Upper lobe of left lung (tissue), 6 donors: ENCODE data around the gene PARVB. TPM values are rescaled to one million over a fixed set of nuclear protein-coding genes. Genes with fewer than 3 reads are reported as not detected.

ENCODE experiments used
- ATAC-seq, 2 donors: fragments of 200-7000 bp; cut with Tn5 transposase; one replicate each; pipeline ENCODE4 v1.9.1; 2022; ENCODE audit warnings: mild to moderate bottlenecking in 2 of 2, moderate library complexity in 2 of 2; ENCODE audit not compliant: low FRiP score in 2 of 2
- DNase-seq, 2 donors: peaks; one replicate each; pipeline ENCODE4 v3.0.0-alpha.2; 2019 to 2020
- H3K27ac ChIP-seq, 4 donors: fragments of 200-600 bp; sonication (generic); one replicate each; pipeline ENCODE4 v1.5.1; 2016 to 2019
- H3K27me3 ChIP-seq, 4 donors: fragments of 200-600 bp; sonication (generic); one replicate each; pipeline ENCODE4 v1.5.1; 2017 to 2019
- H3K36me3 ChIP-seq, 4 donors: fragments of 200-600 bp; sonication (generic); one replicate each; pipeline ENCODE4 v1.5.1; 2016 to 2019
- H3K4me1 ChIP-seq, 4 donors: fragments of 200-600 bp; sonication (generic); one replicate each; pipeline ENCODE4 v1.5.1; 2018 to 2019
- H3K4me3 ChIP-seq, 4 donors: fragments of 200-600 bp; sonication (generic); one replicate each; pipeline ENCODE4 v1.5.1; 2017 to 2019; ENCODE audit warnings: mild to moderate bottlenecking in 2 of 4, moderate library complexity in 1 of 4
- H3K9me3 ChIP-seq, 4 donors: fragments of 200-600 bp; sonication (generic); one replicate each; pipeline ENCODE4 v1.5.1; 2018 to 2019
- CTCF ChIP-seq, 6 experiments: fragments of 450-650 bp in 4 of 6; fragments of 200-600 bp in 2 of 6; sonication (generic) in 2 of 6; IDR thresholded peaks; one replicate each; pipeline ENCODE4 v1.5.1; 2016 to 2019; ENCODE audit warnings: antibody characterized with exemption in 6 of 6
- EP300 ChIP-seq, 4 donors: sonication (generic); formaldehyde crosslinking; IDR thresholded peaks; one replicate each; pipeline ENCODE4 v1.5.1; 2017; ENCODE audit warnings: antibody characterized with exemption in 4 of 4, control low read depth in 2 of 4
- POLR2A ChIP-seq, 4 donors: fragments of 450-650 bp; IDR thresholded peaks; one replicate each; pipeline ENCODE4 v1.5.1; 2016 to 2017; ENCODE audit warnings: antibody characterized with exemption in 4 of 4, mild to moderate bottlenecking in 2 of 4
- POLR2AphosphoS5 ChIP-seq, 2 donors: sonication (generic); formaldehyde crosslinking; IDR thresholded peaks; one replicate each; pipeline ENCODE4 v1.5.1; 2017; ENCODE audit warnings: antibody characterized with exemption in 2 of 2
- WGBS, 2 donors: methylation state at CpG; one replicate each; pipeline ENCODE4 v1.1.5; 2017 to 2018; 5-methylcytosine and 5-hydroxymethylcytosine counted together
- total RNA-seq, 6 donors: library from RNA; depleted of rRNA in 4 of 6; stranded (reverse); fragments of >200 nt in 4 of 6; gene quantifications; one replicate each; pipeline versions ENCODE4 v1.1.0 to v1.2.1, GENCODE V29; 2016 to 2021
- donor health status: DM: no; HTN: no; CAD: no; lungs with moderate emphysema.
- donor health status: DM: no; HTN: yes; CAD: no; lungs with severe emphysema.

The PARVB gene
- total RNA-seq, 6 donors from 2014 or later, result 14.5 to 56.1 (median 37.0) TPM

GRCh38 chr22:44153710-44154109, 129.6 kb downstream of the PARVB start:
- WGBS, 2 donors, result 91 to 92% methylated on average over 10 of the region's 10 CpGs
- H3K4me3 ChIP-seq, result no peak overlapping the region
- peaks cover 0 to 50% (median 24%) of the 10 kb centered on the region in 4 donors for H3K36me3 ChIP-seq
- H3K27me3 ChIP-seq, result no peaks in the 10 kb centered on the region
- H3K9me3 ChIP-seq, result no peaks in the 10 kb centered on the region
- H3K4me1 ChIP-seq, result no peaks in the 10 kb centered on the region
- DNase-seq (no peak), ATAC-seq (no peak)
- no peak for TF ChIP-seq CTCF (IDR thresholded peaks at IDR 0.05)
- TF ChIP-seq POLR2AphosphoS5 (IDR thresholded peaks at IDR 0.05), result no peak
- TF ChIP-seq POLR2A (IDR thresholded peaks at IDR 0.05), result no peak
- TF ChIP-seq EP300 (IDR thresholded peaks at IDR 0.05), result no peak
- no peak overlapping the region for H3K27ac ChIP-seq

- H3K4me3 ChIP-seq, result no peak overlapping the region
- peaks cover 0 to 48% (median 23%) of the 10 kb centered on the region in 4 donors for H3K36me3 ChIP-seq
- TF ChIP-seq POLR2AphosphoS5 (IDR thresholded peaks at IDR 0.05) (no peak), CTCF (IDR thresholded peaks at IDR 0.05) (no peak), EP300 (IDR thresholded peaks at IDR 0.05) (no peak), POLR2A (IDR thresholded peaks at IDR 0.05) (no peak)
- H3K4me1 ChIP-seq, result no peaks in the 10 kb centered on the region
- no peaks in the 10 kb centered on the region for H3K9me3 ChIP-seq
- no peak overlapping the region for H3K27ac ChIP-seq
- 72 to 75% methylated on average over 2 of the region's 2 CpGs for WGBS, 2 donors
- H3K27me3 ChIP-seq, result no peaks in the 10 kb centered on the region
- DNase-seq, result no peak
- no peak for ATAC-seq
Measured at GRCh38 chr22:44154436-44154942, 130.4 kb downstream of the PARVB start.

GRCh38 chr22:44155115-44155514, 131.0 kb downstream of the PARVB start:
- no peak for ATAC-seq
- no peak overlapping the region for H3K4me3 ChIP-seq
- no peaks in the 10 kb centered on the region for H3K9me3 ChIP-seq

GRCh38 chr22:44157916-44158618, 134.0 kb downstream of the PARVB start:
- no peaks in the 10 kb centered on the region for H3K4me1 ChIP-seq
- 92 to 93% methylated on average over 13 of the region's 13 CpGs for WGBS, 2 donors
- TF ChIP-seq POLR2AphosphoS5 (IDR thresholded peaks at IDR 0.05) (no peak), POLR2A (IDR thresholded peaks at IDR 0.05) (no peak), EP300 (IDR thresholded peaks at IDR 0.05) (no peak), CTCF (IDR thresholded peaks at IDR 0.05) (no peak)
- DNase-seq, result no peak
- H3K36me3 ChIP-seq, result peaks cover 0 to 44% (median 19%) of the 10 kb centered on the region in 4 donors
- no peak overlapping the region for H3K4me3 ChIP-seq
- H3K27ac ChIP-seq, result no peak overlapping the region
- no peak for ATAC-seq
- H3K27me3 ChIP-seq, result no peaks in the 10 kb centered on the region
- no peaks in the 10 kb centered on the region for H3K9me3 ChIP-seq

More at GRCh38 chr22:44155115-44155514, 131.0 kb downstream of the PARVB start:
- no peak for DNase-seq
- TF ChIP-seq POLR2AphosphoS5 (IDR thresholded peaks at IDR 0.05) (no peak), EP300 (IDR thresholded peaks at IDR 0.05) (no peak), CTCF (IDR thresholded peaks at IDR 0.05) (no peak), POLR2A (IDR thresholded peaks at IDR 0.05) (no peak)
- 81 to 89% methylated on average over 9 to 13 of the region's 14 CpGs for WGBS, 2 donors
- Histone ChIP-seq H3K4me1 (no peaks in the 10 kb centered on the region), H3K36me3 (peaks cover 0 to 51% (median 22%) of the 10 kb centered on the region in 4 donors), H3K27ac (no peak overlapping the region), H3K27me3 (no peaks in the 10 kb centered on the region)
